HepG2 (cell line): ENCODE data around the gene FMOD. TPM values are rescaled to one million over a fixed set of nuclear protein-coding genes. Genes with fewer than 3 reads are reported as not detected.
A peak's percentile ranks its signal among the peaks of the same experiment; 100 is the strongest.

Source experiments
- AGO1 ChIP-seq: fragments of 200-400 bp; formaldehyde crosslinking; IDR thresholded peaks from 2 replicates; pipeline ENCODE4 v1.6.1; 2017; ENCODE audit warnings: mild to moderate bottlenecking, low read depth, low read length, moderate library complexity; ENCODE audit not compliant: poor library complexity, severe bottlenecking
- ASH2L ChIP-seq: fragments of 300-600, 200-600 bp; sonication (generic); IDR thresholded peaks from 2 replicates; pipeline ENCODE4 v1.7.0; 2017; ENCODE audit warnings: low read depth, mild to moderate bottlenecking, moderate library complexity, mixed read lengths, low read length; ENCODE audit not compliant: insufficient read length
- HOXA7 ChIP-seq: sonication (generic); formaldehyde crosslinking; IDR thresholded peaks from 2 replicates; pipeline ENCODE4 v1.8.1; 2022; ENCODE audit warnings: mild to moderate bottlenecking, missing genetic modification reagents, moderate library complexity
- MIER2 ChIP-seq: IDR thresholded peaks from 2 replicates; pipeline ENCODE4 v1.6.1; 2016; ENCODE audit warnings: missing biosample characterization, missing genetic modification reagents
- MTA3 ChIP-seq: sonication (generic); formaldehyde crosslinking; IDR thresholded peaks from 2 replicates; pipeline ENCODE4 v1.4.0; 2020; ENCODE audit warnings: missing genetic modification reagents
- NFE2L1 ChIP-seq: sonication (generic); formaldehyde crosslinking; IDR thresholded peaks from 2 replicates; pipeline ENCODE4 v1.4.0; 2020; ENCODE audit warnings: missing genetic modification reagents, mild to moderate bottlenecking, borderline replicate concordance
- NKX3-1 ChIP-seq: sonication (generic); formaldehyde crosslinking; IDR thresholded peaks from 2 replicates; pipeline ENCODE4 v1.5.0; 2020; ENCODE audit warnings: missing genetic modification reagents
- RBM22 ChIP-seq: fragments of 200-400 bp; formaldehyde crosslinking; optimal IDR thresholded peaks from 2 replicates; pipeline ENCODE3; 2017; ENCODE audit warnings: mild to moderate bottlenecking, low read length, moderate library complexity
- RELA ChIP-seq: sonication (generic); formaldehyde crosslinking; IDR thresholded peaks from 2 replicates; pipeline ENCODE4 v1.4.0; 2020; ENCODE audit warnings: missing genetic modification reagents
- RFXAP ChIP-seq: sonication (generic); formaldehyde crosslinking; IDR thresholded peaks from 2 replicates; pipeline ENCODE4 v1.4.0; 2020; ENCODE audit warnings: missing genetic modification reagents, borderline replicate concordance
- SATB2 ChIP-seq: sonication (generic); formaldehyde crosslinking; IDR thresholded peaks from 2 replicates; pipeline ENCODE4 v1.5.0; 2020; ENCODE audit warnings: missing genetic modification reagents
- SIN3B ChIP-seq: fragments of 150-350 bp; IDR thresholded peaks from 2 replicates; pipeline ENCODE4 v1.6.1; 2014; ENCODE audit warnings: low read length
- SIX4 ChIP-seq: sonication (generic); formaldehyde crosslinking; IDR thresholded peaks from 2 replicates; pipeline ENCODE4 v1.4.0; 2020; ENCODE audit warnings: missing genetic modification reagents
- ZBTB20 ChIP-seq: sonication (generic); formaldehyde crosslinking; IDR thresholded peaks from 2 replicates; pipeline ENCODE4 v1.8.1; 2023; ENCODE audit warnings: missing genetic modification reagents, low read depth, mild to moderate bottlenecking, borderline replicate concordance
- ZFX ChIP-seq: sonication (generic); formaldehyde crosslinking; IDR thresholded peaks from 2 replicates; pipeline ENCODE4 v1.4.0; 2020; ENCODE audit warnings: mild to moderate bottlenecking, low read depth, missing genetic modification reagents, moderate library complexity
- ZFY ChIP-seq: sonication (generic); formaldehyde crosslinking; IDR thresholded peaks from 2 replicates; pipeline ENCODE4 v1.4.0; 2020; ENCODE audit warnings: missing genetic modification reagents
- ZMYM2 ChIP-seq: sonication (generic); formaldehyde crosslinking; IDR thresholded peaks from 2 replicates; pipeline ENCODE4 v1.8.0; 2022; ENCODE audit warnings: mild to moderate bottlenecking, missing genetic modification reagents
- ZNF205 ChIP-seq: IDR thresholded peaks from 2 replicates; pipeline ENCODE4 v1.6.1; 2018; ENCODE audit warnings: missing biosample characterization, missing genetic modification reagents
- ZNF329 ChIP-seq: sonication (generic); formaldehyde crosslinking; IDR thresholded peaks from 2 replicates; pipeline ENCODE4 v1.9.0; 2021; ENCODE audit warnings: low read depth, mild to moderate bottlenecking, missing genetic modification reagents
- ZNF546 ChIP-seq: sonication (generic); formaldehyde crosslinking; conservative IDR thresholded peaks from 2 replicates; pipeline ENCODE4 v1.8.1; 2023; ENCODE audit warnings: mild to moderate bottlenecking, missing genetic modification reagents
- ZNF557 ChIP-seq: sonication (generic); formaldehyde crosslinking; IDR thresholded peaks from 2 replicates; pipeline ENCODE4 v1.4.0; 2020; ENCODE audit warnings: missing genetic modification reagents
- ZNF639 ChIP-seq: conservative IDR thresholded peaks from 2 replicates; pipeline ENCODE4 v1.6.1; 2018; ENCODE audit warnings: missing genetic modification reagents
- ZNF713 ChIP-seq: sonication (generic); formaldehyde crosslinking; IDR thresholded peaks from 2 replicates; pipeline ENCODE4 v1.4.0; 2020; ENCODE audit warnings: mild to moderate bottlenecking, missing genetic modification reagents
- ZNF724P ChIP-seq: sonication (generic); formaldehyde crosslinking; IDR thresholded peaks from 2 replicates; pipeline ENCODE4 v1.8.0; 2022; ENCODE audit warnings: missing genetic modification reagents, borderline replicate concordance
- polyA plus RNA-seq, 8 experiments: library from polyadenylated mRNA; depleted of rRNA in 3 of 8; stranded (reverse) in 7 of 8; unstranded in 1 of 8; fragments of >200 nt; fragmentation: Illumina TruSeq in 4 of 8; extraction: Trizol in 4 of 8; gene quantifications; 2 replicates each; pipeline versions ENCODE4 v1.2.1 to v1.2.3, GENCODE V29; 2011 to 2016; ENCODE audit warnings: low read depth in 4 of 8, missing spikeins in 1 of 8, mixed read lengths in 1 of 8; ENCODE audit not compliant: insufficient read depth in 1 of 8
- total RNA-seq, 5 experiments: library from RNA; depleted of rRNA; stranded (reverse); fragments of >200 nt; fragmentation: Illumina TruSeq; extraction: Trizol; gene quantifications; 2 replicates each; pipeline ENCODE4 v1.2.3, GENCODE V29; 2016; ENCODE audit warnings: low read depth in 1 of 5
- TF ChIP-seq, protein P1 (sequence below): sonication (generic); formaldehyde crosslinking; IDR thresholded peaks from 2 replicates; pipeline ENCODE4 v1.8.1; 2022; ENCODE audit warnings: mild to moderate bottlenecking, missing genetic modification reagents
- TF ChIP-seq, protein P2 (sequence below): sonication (generic); formaldehyde crosslinking; IDR thresholded peaks from 2 replicates; pipeline ENCODE4 v1.5.1; 2020; ENCODE audit warnings: missing genetic modification reagents, mild to moderate bottlenecking, borderline replicate concordance

FMOD gene
- total and polyA plus RNA-seq, 2 of the 13 experiments (the other 11 are each of a cell fraction or from before 2014, with no cell fraction given): 0.08 TPM; not detected in 1

DNA sequence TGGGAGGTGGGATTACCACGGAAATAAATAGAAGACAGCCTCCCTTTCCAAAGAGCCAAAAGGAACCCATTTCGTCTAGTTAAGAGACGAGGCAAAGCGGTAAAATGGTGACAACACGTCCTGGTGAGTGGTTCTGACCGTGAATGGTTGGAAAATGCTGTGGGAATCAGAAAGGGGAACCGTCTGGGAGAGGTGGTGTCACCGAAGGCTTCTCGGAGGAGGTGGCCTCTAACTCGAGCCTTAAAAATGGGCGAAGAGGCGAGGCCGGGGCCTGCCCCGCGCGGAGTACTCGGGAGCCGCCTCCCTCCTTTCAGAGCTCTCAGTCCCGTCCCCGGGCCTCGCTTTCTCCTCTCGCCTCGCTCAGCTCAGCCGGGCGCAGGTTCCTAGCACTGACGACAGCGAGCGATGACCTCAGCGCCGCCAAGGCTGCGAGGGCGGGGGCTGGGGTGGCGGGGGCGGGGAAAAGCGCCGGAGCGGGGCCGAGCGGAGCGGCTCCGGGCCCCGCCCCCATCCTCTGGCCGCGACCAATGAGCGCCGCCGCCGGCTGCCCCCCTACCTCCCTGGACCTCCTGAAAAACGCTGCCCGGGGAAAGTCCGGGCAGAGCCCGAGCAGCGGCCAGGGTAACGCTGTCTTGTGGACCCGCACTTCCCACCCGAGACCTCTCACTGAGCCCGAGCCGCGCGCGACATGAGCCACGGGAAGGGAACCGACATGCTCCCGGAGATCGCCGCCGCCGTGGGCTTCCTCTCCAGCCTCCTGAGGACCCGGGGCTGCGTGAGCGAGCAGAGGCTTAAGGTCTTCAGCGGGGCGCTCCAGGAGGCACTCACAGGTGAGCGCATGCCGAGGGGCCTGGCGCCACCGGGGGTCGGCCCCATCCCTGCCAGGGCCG lies 45.8 kb downstream of the FMOD start, which contains the start of gene BTG2 (continued):
- TF ChIP-seq ZMYM2 (CRISPR knock-in tag) (no peak), ZNF557 (CRISPR knock-in tag) (no peak), RELA (CRISPR knock-in tag) (no peak), ZNF724P (peak; percentile 76; the same call in 1 of the 2 replicates), ASH2L (peak; percentile 58), SATB2 (CRISPR knock-in tag) (peak; percentile 73; the same call in 1 of the 2 replicates), NKX3-1 (0 out of 2 replicates have a peak, but pooled peaks have one; percentile 1), ZBTB20 (CRISPR knock-in tag) (0 out of 2 replicates have a peak, but pooled peaks have one; percentile 11), ZNF205 (CRISPR knock-in tag) (no peak), SIX4 (CRISPR knock-in tag) (peak; percentile 19; the same call in 1 of the 2 replicates), ZNF639 (CRISPR knock-in tag) (no peak), ZFY (CRISPR knock-in tag) (peak; percentile 80), ZNF329 (CRISPR knock-in tag) (0 out of 2 replicates have a peak, but pooled peaks have one; percentile 5), ZNF713 (CRISPR knock-in tag) (no peak), RBM22 (no peak), MTA3 (CRISPR knock-in tag) (no peak), AGO1 (no peak), SIN3B (no peak), MIER2 (no peak), NFE2L1 (CRISPR knock-in tag) (no peak), ZFX (CRISPR knock-in tag) (peak; percentile 89), RFXAP (CRISPR knock-in tag) (peak; percentile 41), HOXA7 (CRISPR knock-in tag) (no peak), ZNF546 (CRISPR knock-in tag) (0 out of 2 replicates have a peak, but pooled peaks have one; percentile 63)
- TF ChIP-seq, protein P1, sequence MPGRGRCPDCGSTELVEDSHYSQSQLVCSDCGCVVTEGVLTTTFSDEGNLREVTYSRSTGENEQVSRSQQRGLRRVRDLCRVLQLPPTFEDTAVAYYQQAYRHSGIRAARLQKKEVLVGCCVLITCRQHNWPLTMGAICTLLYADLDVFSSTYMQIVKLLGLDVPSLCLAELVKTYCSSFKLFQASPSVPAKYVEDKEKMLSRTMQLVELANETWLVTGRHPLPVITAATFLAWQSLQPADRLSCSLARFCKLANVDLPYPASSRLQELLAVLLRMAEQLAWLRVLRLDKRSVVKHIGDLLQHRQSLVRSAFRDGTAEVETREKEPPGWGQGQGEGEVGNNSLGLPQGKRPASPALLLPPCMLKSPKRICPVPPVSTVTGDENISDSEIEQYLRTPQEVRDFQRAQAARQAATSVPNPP: no peak
- TF ChIP-seq, protein P2, sequence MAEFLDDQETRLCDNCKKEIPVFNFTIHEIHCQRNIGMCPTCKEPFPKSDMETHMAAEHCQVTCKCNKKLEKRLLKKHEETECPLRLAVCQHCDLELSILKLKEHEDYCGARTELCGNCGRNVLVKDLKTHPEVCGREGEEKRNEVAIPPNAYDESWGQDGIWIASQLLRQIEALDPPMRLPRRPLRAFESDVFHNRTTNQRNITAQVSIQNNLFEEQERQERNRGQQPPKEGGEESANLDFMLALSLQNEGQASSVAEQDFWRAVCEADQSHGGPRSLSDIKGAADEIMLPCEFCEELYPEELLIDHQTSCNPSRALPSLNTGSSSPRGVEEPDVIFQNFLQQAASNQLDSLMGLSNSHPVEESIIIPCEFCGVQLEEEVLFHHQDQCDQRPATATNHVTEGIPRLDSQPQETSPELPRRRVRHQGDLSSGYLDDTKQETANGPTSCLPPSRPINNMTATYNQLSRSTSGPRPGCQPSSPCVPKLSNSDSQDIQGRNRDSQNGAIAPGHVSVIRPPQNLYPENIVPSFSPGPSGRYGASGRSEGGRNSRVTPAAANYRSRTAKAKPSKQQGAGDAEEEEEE (CRISPR knock-in tag): no peak
